ENCODE measurements around the gene ASPDH. TPM values are rescaled to one million over a fixed set of nuclear protein-coding genes. Genes with fewer than 3 reads are reported as not detected.

Gene ASPDH
- total RNA-seq, 1 donor from 2014 or later: not detected

DNA sequence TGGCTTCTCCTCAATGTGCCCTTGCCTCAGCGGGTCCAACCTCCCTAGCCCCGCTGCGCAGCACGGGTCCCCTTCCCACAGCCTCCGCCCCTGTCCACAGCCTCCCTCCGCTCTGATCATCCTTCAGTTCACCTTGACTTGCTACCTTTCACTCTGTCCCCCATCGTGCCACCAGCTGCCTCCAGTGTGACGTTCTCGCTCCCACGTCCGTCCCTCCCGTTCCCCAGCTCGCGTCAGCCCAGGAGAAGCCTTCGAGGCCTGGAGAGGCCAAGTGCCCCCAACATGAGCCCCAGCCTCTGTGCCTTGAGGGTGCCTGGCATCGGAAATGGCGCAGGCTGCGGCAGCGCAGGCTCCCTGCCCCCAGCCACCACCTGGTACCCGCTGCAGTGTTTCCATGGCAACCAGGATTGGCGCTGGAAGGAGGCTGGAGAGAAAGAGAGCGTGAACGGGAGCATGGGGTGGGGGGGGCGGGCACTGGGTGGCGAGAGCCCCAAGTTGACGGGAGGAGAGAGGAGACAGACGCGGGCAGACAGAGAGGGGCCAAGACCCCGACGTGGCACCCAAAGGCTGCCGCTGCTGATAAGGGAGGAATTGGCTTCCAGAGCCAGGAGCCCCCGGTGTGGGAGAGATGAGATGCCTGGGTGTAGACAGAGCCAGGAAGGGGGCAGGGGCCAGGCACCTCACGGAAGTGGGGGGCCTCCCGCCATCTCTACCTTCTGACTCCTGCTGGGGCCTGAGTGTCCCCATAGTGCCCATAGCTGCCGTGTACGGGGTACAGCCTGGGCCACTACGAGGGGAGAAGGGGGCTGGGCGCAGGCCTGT is 844 bp upstream of the ASPDH start:
- no peak for DNase-seq (ENCODE audit: low spot score)

DNA sequence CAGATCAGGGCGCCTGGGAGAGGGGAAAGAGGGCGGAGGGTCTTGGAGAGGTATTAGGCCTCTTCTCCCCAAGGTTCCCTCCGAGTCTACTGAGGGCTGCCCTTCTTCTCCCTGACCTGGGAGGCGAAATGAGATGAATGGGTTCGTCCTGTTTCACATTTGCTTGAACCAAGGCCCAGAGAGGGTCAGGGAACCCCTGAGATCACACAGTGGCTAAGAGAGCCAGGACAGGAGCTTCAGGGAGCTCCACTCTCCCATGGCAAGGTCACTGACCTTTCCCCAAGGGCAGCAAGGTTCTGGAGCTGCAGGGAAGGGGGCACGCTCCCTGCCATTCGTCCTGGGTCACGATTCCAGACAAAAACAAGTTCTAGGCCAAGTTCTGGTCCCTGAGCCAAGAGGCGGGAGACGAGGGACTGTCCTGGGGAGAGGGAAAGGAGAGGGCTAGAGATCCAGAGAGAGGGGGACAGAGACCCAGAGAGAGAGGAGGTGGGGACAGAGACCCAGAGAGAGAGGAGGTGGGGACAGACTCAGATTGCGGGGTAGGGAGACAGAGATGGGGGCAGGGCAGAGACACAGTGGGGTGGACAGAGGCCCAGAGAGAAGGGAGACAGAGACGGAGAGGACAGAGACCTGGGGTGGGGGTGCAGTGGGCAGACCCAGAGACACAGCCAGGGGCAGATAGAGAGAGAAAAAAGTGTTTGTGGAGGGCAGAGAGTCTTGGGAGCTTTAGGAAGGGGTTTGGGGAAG is 541 bp downstream of the ASPDH start:
- no peak for DNase-seq (ENCODE audit: low spot score)

DNA sequence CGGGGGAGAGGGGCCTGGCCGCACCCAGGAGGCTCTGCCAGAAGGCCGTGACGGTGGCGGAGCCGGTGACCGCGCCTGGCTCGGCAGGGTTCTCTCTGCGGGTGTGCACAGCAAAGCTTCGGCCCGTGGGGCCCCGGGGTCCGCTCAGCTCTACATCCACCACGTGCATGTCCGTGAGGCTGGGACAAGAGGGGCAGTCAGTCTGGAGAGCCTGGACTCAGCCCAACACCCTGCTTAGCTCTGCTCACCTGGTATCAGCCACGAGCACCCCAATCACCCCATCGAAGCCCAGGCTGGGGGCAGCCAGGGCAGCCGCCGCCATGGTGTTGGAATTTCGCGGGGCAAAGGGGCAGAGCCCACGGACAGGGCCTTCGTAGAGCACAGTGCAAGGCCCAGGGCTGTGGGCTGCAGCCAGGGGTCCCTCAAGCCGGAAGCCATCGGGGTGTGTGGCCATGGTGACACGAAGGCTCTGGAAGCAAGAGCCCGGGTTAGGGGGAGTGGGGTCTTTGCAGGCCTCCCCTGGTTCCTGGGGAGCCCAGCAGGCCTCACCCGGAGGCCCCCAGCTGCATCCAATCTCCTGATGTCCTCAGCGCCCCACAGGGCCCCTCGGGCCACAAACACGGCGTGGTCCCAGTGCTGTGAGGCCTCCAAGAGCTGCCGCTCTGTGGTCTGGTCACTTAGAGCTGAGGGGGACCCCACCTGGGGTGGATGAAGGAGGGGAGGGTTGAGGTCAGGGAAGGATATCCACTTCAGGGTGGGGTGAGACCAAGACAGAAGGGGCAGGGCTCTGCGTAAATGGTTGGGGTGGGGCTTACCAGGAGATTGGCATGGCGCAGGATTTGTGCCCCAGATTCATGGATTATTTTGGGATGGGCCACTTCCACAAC is 1.4 kb downstream of the ASPDH start:
- DNase-seq (ENCODE audit: low spot score): peak; percentile 51

DNA sequence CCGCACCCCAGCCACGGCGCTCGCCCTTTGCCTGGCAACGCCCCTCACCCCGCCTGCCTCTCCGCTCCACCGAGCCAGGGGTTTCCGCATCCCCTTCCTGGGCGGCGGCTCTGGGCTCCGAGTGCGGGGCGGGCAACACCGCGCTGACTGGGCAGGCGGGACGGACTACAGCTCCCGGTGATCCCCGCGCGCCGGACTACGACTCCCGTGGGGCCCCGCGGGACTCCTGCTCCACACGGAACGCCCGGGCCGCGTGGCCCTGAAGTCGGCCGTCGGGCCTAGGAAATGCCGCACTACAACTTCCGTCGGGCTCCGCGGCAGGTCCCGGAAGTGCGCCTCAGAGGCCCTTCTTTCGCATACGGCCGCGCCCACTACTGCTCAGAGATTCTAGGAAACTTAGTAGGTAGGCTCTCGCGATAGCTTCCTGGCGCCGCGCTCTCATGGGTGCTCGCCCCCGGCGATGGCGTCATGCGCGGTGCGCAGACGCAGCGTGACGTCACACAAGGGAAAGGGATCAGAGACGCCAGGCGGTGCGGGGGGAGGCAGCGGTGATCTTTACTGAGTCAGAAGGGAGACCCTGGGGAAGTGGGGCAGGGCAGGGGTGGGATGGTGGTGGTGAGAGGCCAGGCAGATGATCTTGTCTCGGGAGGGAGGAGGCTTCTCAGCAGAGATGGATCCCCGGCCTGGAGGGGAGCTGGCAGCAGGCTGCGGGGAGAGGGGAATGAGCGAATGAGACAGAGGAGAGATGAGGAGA is 2.5 kb downstream of the ASPDH start, which contains the start of gene JOSD2:
Gene JOSD2 (minus strand): TSS at position 123 of the 754 bp plus-strand sequence. CDS start 760 bp downstream, outside the sequence.
- DNase-seq (ENCODE audit: low spot score): peak; percentile 98

DNA sequence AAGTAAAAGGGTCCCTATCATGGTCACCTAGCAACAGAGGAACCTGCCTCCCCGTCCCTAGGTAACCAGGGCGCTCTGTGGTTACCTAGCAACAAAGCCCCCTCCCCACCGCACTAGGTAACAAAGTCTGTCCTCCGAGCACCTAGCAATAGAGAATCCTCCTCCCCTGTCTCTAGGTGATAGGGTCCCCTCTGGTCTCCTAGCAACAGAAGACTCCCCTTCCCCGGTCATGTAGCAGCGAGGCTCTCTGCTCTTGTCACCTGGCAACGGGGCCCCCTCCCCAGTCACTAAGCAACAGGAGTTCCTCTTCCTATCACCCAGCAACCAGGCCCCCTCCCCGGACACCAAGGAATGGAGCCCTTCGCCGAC is 3.0 kb downstream of the ASPDH start:
- DNase-seq (ENCODE audit: low spot score): no peak

DNA sequence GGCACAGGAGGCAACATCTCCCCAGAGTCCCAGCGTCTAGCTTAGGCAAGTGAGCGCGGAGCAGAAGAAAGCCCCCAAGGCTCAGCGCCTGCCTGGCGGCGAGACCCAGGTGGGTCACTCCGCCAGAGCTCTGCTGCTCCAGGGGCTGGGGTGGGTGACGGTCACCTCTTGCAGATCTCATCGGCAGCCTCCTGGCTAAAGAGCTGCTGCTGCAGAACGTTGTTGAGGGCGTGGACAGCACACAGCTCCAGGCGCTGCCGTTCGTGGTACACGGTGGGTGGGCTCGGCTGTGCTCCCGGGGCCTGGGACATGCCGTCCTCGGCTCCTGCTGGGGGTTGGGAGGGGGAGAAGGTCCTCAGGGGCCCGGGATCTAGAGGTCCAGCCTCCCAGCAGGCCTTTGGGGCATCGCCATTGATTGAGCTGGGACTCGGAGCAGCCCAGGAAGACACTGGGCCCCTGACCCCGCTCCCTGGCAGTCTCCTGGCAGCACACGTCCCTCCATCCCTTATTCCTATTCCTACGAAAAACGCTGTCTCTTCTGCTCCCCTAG is 3.5 kb downstream of the ASPDH start:
- peak; percentile 52 for DNase-seq (ENCODE audit: low spot score)

DNA sequence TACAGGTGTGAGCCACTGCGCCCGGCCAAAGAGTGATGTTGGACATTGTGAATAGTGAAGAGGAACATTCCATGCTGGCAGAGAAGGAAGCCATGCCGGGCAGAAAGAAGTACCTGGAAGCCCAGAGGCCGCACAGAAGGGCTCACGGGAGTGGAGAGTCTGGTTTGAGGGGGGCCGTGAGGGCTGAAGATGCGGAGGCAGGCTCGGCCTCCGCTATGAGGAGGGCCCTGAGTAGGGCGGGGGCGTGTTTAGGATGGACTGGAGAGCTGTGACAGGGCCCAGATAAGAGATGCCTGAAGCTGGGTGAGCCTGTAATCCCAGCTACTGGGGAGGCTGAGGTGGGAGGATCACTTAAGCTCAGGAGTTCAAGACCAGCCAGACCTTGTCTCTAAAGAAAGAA is 4.3 kb downstream of the ASPDH start:
- no peak for DNase-seq (ENCODE audit: low spot score)

DNA sequence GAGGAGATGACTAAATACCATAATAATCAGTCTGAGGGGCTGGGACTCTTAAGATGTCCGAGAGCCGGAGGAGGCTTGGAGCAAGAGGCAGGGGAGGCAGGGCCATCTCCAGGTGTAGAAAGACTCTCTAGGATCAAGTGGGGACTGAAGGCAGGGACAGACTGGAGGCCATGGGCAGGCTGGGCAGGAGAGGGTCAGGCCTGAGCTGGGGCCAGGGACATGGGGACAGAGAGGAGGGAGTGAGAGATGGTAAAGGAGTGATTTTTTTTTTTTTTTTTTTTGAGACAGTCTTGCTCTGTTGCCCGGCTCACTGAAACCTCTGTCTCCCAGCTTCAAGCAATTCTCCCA is 4.9 kb downstream of the ASPDH start:
- DNase-seq (ENCODE audit: low spot score): no peak

DNA sequence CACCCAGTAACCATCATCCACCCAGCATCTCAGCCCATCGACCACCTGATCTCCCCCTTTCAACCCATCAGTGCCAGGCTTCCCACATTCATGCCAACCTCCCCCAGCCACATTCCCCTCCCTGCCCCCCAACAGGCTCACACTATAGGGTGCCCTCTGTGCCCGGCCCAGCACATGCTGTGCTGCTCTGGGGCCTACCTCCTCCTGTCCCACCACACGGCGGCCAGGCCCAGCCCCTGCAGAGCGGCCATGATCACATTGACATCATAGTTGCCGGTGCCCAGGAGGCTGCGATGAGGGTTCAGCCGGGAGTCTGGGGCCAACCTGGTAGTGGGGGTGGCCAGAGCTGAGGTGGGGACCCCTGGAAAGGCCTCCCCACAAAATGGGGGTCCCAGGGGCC is 6.3 kb downstream of the ASPDH start:
- no peak for DNase-seq (ENCODE audit: low spot score)

DNA sequence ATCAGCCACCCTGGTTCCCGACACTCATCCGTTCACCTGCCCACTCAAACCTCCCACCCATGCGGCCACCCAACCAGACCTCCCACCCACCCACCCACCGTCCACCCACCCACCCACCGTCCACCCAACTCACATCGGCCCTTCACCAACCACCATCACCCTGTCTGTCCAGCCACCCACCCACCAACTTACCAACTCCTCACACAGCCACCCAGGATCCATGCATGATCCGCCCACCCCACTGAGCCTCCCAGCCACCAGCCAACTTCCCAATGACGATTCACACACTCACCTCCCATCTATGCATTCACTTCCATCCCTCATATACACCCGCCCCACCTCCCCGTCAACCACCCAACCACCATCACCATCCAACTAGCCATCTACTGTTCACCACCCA is 7.0 kb downstream of the ASPDH start:
- DNase-seq (ENCODE audit: low spot score): no peak

DNA sequence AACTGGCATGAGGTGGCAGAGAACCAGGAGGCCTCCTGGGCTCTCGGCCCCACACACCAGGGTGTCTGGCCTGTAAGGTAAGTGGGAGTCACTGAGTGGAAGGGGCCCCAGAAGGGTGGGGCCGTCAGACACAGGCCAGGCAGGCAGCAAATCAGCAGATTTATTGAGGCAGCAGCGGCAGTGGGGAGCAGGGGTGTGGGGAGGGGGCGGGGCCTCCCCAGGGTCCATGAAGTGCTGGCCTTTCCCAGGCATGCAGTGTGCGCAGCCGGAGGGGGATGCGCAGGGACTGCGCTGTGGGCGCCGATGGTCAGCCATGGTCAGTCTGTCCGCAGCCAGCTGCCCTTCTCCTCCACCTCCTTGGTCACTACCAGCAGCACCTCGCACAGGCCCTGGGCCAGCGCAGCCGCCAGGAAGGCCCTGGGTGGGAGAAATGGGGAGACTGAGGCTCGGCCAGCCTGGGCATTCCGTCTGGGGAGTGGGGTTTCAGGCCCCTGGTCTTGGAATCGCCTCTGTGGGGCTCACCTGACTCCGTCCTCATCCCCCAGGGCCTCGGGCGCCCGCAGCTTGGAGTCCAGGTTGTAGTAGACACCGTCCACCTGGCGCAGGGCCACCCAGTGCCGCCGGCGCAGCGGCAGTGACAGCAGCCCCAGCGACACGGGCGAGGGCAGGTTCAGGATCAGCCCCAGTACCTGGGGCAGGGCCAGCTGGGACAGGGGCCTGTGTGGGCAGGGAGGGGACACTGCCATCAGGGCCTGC is 7.7 kb downstream of the ASPDH start:
- DNase-seq (ENCODE audit: low spot score): no peak

DNA sequence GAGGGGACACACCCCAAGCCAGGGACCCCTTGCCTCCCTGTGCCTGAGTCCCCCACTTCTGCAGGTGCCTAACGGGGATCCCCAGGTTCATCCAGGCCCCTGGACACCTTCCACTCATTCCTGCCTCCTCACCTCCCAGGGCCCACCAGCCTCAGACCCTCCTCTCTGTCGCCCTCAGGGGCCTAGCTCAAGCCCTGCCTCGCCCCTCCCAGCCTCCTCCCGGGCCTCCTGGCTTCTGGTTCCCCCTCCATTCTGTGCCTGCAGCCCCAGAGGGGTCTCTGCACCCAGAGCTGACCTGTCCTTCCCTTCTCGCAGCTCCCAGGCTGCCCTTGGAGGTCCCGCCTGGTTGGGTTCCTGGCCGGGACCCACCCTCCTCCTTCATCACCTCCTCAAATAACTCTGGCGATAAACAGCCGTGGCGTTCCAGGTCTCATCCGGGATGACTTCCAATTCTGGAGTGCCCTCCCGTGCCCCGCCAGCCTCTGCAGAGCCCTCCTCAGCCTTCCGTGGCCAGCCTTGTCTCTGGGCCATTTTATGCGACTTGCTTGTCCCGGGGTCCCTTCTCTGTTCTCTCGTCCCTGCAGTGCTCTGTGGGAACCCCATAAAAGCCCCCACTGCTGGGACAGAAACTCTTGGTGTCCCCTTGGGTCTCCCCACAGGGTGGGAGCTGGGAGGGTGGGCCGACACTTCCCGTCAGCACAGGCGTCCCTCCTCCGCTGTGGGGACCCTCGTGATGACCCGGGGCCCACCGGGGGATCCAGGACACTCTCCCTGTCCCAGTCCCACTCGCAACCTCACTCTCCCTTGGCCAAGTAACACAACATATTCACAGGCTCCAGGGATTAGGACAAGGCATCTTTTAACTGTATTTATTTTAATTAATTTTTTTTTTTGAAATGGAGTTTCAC is 11.9 kb downstream of the ASPDH start:
- DNase-seq (ENCODE audit: low spot score): no peak

DNA sequence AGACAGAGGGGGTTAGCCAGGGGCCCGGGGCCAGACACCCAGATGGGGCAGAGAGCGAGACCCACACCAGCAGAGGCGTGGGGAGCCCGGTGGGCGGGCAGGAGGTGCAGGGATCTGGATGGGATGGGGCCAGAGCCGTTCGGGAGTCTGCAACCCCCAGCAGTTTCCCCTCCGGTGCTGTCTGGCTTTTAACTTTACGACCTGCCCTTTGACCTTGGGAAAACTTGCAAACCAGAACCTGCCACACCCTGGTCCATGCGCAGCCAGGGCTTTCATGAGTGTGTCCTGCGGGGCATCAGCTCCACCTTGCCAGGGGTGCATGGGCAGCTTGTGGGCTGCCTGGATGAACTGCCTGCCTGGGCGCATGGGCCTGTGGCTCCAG is 12.5 kb downstream of the ASPDH start:
- no peak for DNase-seq (ENCODE audit: low spot score)

DNA sequence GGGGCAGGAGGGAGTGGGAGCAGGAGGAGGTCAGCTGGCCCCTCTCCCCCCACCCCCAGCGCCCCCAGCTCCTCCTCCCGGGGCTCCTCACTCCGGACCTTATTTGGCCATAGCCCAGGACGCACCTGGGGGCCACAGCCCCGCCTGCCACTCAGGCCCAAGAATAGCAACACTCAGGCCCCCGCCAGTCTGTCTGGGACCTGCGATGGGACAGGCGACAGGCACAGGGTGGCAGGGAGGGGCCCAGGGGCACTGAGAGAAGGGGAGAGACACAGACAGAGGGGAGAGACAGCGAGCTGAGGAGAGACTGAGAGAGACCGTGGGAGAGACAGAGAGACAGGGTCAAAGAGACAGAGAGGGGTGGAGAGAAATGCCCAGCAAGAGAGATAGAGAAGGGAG is 13.0 kb downstream of the ASPDH start:
- no peak for DNase-seq (ENCODE audit: low spot score)

DNA sequence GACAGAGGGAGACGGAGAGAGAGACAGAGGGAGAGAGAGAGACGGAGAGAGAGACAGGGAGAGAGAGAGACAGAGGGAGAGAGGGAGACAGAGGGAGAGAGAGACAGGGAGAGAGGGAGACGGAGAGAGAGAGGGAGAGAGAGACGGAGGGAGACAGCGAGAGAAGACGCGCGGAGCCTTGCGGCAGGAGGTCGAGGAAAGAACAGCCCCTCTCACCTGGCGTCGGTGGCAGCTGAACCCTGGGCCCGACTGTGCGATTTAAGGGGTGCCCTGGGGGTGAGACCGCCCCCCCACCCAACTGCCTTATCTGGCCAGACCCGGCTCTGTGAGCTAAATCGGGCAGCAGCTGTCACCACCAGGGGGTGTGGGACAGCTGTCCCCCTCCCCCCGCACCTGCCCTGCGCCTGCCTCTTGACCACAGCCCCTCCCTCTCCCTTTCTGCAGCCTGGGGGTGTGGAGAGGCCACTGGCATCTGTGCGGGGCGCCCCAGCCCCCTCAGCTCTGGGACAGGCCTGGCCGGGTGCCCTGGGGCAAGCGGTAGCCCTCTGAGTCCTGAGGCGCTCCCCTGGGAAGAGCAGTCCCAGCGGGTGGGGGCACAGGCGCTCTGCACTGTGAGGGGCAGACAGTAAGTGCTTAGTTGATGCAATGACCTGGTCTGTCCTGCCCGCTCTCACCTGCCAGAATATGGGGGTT is 13.5 kb downstream of the ASPDH start:
- DNase-seq (ENCODE audit: low spot score): no peak

DNA sequence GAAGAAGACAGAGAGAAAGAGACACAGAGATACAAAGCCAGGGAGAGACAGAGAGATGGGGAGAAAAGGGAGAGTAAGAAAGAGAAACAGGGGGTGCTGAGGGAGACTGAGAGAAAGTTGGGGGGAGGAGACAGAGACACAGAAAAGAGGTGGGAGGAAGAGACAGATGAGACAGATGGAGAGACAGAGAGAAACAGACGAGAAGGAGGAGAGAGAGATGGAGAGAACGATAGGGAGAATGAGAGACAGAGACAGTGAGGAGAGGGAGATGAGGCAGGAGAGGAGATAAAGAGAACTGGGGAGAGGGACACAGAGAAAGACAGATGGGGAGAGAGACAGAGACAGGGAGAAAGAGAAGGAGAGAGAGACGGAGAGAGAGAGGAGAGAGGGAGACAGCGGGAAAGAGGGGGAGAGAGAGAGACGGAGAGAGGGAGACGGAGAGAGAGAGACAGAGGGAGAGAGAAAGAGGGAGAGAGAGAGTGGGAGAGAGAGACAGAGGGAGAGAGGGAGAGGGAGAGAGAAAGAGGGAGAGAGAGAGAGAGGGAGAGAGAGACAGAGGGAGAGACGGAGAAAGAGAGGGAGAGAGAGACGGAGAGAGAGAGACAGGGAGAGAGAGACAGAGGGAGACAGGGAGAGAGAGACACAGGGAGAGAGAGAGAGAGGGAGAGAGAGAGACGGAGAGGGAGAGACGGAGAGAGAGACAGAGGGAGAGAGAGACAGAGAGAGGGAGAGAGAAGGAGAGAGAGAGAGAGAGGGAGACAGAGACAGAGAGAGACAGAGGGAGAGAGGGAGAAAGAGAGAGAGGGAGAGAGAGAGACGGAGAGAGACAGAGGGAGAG is 15.3 kb downstream of the ASPDH start:
- no peak for DNase-seq (ENCODE audit: low spot score)

DNA sequence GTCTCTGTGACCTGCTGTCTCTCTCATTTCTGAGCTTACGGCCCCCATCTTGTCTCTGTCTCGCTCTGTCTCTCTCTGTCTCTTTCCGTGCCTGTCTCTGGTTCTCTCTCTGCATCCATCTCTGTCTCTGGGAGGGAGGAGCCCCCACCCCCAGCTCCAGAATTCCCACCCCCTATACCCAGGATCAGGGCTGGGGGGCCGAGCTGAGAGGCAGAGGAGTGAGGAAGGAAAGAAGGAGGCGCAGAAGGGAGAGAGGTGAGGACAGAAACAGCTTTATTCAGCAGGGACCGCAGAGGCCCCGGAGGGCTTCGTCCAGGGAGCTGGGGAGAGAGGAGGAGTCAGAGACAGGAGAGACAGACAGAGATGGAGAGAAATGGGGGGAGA is 16.7 kb downstream of the ASPDH start:
- no peak for DNase-seq (ENCODE audit: low spot score)

Data from ureter (tissue), 1 donor.